Colonic mucosa (tissue), 4 donors: ENCODE data around the gene FAM43B. TPM values are rescaled to one million over a fixed set of nuclear protein-coding genes. Genes with fewer than 3 reads are reported as not detected.

Source experiments
- DNase-seq: peaks from one replicate; pipeline ENCODE4 v3.0.0-alpha.2; 2020
- H3K27ac ChIP-seq: fragments of 200-600 bp; one replicate; pipeline ENCODE4 v1.8.0; 2021
- H3K27me3 ChIP-seq: fragments of 200-600 bp; one replicate; pipeline ENCODE4 v1.8.0; 2021
- H3K36me3 ChIP-seq: fragments of 200-600 bp; one replicate; pipeline ENCODE4 v1.8.0; 2021
- H3K4me1 ChIP-seq: fragments of 200-600 bp; one replicate; pipeline ENCODE4 v1.8.0; 2021; ENCODE audit warnings: mild to moderate bottlenecking
- H3K4me3 ChIP-seq: fragments of 200-600 bp; one replicate; pipeline ENCODE4 v1.8.0; 2021
- H3K9ac ChIP-seq, 2 donors: one replicate each; pipeline ENCODE4 v1.7.0; 2013; ENCODE audit warnings: control low read depth in 2 of 2, low read depth in 2 of 2, low read length in 2 of 2
- H3K9me3 ChIP-seq: fragments of 200-600 bp; one replicate; pipeline ENCODE4 v1.8.0; 2021
- intact Hi-C: fragments of 100-400 bp; cut with DNase I; formaldehyde crosslinking; loops from one replicate; pipeline ENCODE4 v1.14.1; 2022
- total RNA-seq, 2 donors: library from RNA; stranded (reverse); fragmentation: NEBNext Ultra II Directional in 1 of 2; extraction: Animal tissue kit (Norgen Biotek cat#: 25700) in 1 of 2; gene quantifications; one replicate each; pipeline ENCODE4 v1.2.1, GENCODE V29; 2021
- TF ChIP-seq, protein P1 (sequence below): fragments of 200-600 bp; IDR thresholded peaks from one replicate; pipeline ENCODE4 v1.8.0; 2022; ENCODE audit warnings: antibody characterized with exemption, mild to moderate bottlenecking
- donor health status: healthy.
- donor health status: DM: no; HTN: no; CAD: no.
- donor health status: DM: no; HTN: no; CAD: no.

Gene FAM43B
- total RNA-seq, 2 donors from 2014 or later = 0.16 to 0.27 TPM

DNA sequence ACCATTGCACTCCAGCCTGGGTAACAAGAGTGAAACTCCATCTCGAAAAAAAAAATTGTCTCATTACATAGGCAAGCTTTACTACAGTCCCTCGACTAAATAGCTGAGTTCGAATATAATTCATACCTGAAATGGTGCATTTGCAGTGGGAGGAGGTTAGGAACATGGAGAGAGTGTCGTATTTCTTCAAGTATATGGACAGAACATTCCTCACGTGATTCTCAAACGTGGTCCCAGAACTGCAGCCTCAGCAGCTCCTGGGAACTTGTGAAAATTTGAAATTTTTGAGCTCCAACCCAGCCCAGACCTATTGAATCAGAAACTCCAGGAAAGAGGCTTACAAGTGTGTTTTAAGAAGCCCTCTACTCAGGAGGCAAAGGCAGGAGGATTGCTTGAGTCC lies 43.7 kb downstream of the FAM43B start:
- H3K36me3 ChIP-seq = no peaks in the 10 kb centered on the region
- intact Hi-C loops = no loop called here
- H3K9ac ChIP-seq = no peak overlapping the region
- H3K27me3 ChIP-seq = no peaks in the 10 kb centered on the region
- DNase-seq = no peak
- H3K4me3 ChIP-seq = no peak overlapping the region
- H3K4me1 ChIP-seq = no peaks in the 10 kb centered on the region
- no peaks in the 10 kb centered on the region for H3K9me3 ChIP-seq
- TF ChIP-seq, protein P1, sequence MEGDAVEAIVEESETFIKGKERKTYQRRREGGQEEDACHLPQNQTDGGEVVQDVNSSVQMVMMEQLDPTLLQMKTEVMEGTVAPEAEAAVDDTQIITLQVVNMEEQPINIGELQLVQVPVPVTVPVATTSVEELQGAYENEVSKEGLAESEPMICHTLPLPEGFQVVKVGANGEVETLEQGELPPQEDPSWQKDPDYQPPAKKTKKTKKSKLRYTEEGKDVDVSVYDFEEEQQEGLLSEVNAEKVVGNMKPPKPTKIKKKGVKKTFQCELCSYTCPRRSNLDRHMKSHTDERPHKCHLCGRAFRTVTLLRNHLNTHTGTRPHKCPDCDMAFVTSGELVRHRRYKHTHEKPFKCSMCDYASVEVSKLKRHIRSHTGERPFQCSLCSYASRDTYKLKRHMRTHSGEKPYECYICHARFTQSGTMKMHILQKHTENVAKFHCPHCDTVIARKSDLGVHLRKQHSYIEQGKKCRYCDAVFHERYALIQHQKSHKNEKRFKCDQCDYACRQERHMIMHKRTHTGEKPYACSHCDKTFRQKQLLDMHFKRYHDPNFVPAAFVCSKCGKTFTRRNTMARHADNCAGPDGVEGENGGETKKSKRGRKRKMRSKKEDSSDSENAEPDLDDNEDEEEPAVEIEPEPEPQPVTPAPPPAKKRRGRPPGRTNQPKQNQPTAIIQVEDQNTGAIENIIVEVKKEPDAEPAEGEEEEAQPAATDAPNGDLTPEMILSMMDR = no peak
- H3K27ac ChIP-seq = no peak overlapping the region

DNA sequence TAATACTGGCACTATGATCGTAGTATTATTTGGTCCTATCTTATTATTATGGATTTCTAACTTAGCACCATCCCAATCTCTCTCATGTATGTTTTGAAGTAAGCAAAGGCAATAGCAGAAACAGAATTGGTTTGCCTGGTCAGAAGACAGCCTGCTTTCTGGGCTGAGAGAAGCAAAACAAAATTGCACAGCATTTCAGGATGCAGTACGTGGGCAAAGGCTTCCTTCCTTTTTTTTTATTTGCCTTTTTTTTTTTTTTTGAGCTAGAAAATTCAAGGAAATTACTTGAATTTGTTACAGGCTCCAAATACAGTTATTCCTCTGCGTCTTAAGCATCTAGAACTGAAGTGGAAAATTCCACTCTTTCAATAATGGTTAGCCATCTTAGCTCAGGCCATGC lies 45.3 kb downstream of the FAM43B start:
- TF ChIP-seq, protein P1 = no peak
- no peak overlapping the region for H3K27ac ChIP-seq

DNA sequence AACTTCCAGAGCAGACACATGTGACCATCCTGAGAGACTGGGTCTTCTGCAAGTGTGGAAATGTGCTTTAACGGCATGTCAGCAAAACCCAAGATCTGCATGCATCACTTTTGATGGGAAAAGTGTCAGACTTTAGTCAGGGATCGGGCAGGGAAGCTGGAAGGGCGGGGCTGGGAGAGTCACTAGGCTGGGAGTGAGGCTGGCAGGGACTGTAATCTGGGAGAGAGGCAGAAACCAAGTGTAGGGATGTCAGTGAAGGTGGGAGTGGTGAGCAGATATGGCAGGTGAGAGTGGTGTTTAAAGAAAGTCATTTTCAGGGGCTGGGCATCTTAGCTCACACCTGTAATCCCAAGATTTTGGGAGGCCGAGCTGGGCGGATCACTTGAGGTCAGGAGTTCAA lies 47.8 kb downstream of the FAM43B start:
- DNase-seq = peak; percentile 48
- TF ChIP-seq, protein P1 = no peak
- no peaks in the 10 kb centered on the region for H3K36me3 ChIP-seq
- intact Hi-C loops = no loop called here
- H3K4me1 ChIP-seq = peaks cover 7% of the 10 kb centered on the region
- H3K27ac ChIP-seq = no peak overlapping the region
- H3K27me3 ChIP-seq = no peaks in the 10 kb centered on the region
- no peak overlapping the region for H3K4me3 ChIP-seq
- H3K9ac ChIP-seq = no peak overlapping the region
- no peaks in the 10 kb centered on the region for H3K9me3 ChIP-seq

More for the DNA sequence above, 45.3 kb downstream of the FAM43B start:
- Histone ChIP-seq H3K4me1 (no peaks in the 10 kb centered on the region), H3K27me3 (no peaks in the 10 kb centered on the region), H3K9ac (no peak overlapping the region), H3K9me3 (no peaks in the 10 kb centered on the region), H3K36me3 (no peaks in the 10 kb centered on the region), H3K4me3 (no peak overlapping the region)
- DNase-seq = no peak
- intact Hi-C loops = no loop called here

DNA sequence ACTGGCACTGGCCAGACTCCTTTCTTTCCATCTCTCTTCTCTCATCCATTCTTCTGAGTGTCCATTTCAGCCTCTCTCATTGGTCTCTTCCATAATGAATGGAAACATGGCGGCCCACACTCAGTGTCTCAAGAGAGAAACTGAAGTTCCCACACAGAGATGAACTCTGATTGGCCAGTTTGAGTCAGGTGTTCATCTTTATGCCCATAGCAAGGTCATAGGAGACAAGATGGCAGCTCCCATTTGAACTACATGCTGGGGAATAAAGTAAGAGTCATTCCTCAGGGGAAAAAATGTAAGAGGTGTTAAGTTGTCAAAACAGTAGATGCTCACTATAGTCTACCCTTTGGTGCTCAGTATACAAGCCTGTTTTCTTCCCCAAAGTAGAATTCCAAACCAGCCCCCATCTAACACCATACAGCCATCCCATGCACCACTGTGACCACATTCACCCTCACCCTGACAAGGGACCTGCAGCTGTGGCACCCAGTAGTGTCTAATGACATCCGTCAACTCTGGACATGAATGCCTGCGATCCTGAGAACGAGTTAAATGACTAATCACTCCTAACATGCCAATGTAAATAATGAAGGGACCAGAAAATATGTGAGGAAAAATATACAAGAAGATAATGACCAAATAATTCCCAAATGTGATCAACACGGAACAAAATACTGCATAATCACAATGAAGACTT lies 48.9 kb downstream of the FAM43B start:
- Histone ChIP-seq H3K9me3 (no peaks in the 10 kb centered on the region), H3K9ac (no peak overlapping the region)
- TF ChIP-seq, protein P1 = no peak

DNA sequence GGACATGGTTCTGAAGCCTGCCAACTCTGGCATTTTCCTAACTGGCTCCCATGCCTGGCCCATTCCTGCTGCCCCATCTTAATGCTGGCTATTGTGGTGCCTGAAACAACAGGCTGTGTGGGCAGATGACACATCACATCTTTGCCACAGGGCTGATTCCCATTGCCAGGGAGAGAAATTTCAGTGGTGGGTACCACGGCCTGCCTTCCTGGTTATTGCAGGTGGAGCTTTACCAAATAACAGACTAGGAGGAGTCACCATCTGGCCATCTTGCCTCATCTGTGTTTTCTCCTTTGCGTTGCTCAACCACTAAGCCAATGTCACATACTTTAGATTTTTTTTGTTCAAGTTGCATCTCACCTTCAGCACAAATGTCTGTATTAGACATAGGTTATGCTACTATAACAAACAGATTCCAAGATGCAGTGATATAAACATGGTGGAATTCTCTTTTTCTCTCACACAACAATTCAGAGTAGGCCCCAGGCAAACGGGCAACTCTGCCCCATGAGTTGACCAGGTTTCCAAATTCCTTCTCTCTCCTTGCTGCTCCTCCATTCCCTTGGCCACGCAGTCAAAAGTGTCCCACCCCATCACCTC lies 50.6 kb downstream of the FAM43B start:
- DNase-seq = no peak
- Histone ChIP-seq H3K9ac (no peak overlapping the region), H3K9me3 (no peaks in the 10 kb centered on the region), H3K4me3 (no peak overlapping the region), H3K27ac (no peak overlapping the region), H3K27me3 (no peaks in the 10 kb centered on the region), H3K36me3 (no peaks in the 10 kb centered on the region), H3K4me1 (peaks cover 7% of the 10 kb centered on the region)
- intact Hi-C loops = no loop called here
- TF ChIP-seq, protein P1 = no peak

More for the DNA sequence above, 48.9 kb downstream of the FAM43B start:
- DNase-seq = no peak
- no peak overlapping the region for H3K27ac ChIP-seq
- no peak overlapping the region for H3K4me3 ChIP-seq
- H3K27me3 ChIP-seq = no peaks in the 10 kb centered on the region
- H3K36me3 ChIP-seq = no peaks in the 10 kb centered on the region
- intact Hi-C loops = no loop called here
- H3K4me1 ChIP-seq = peaks cover 7% of the 10 kb centered on the region
